ENCODE measurements around the gene CSF1R.

The CSF1R gene

GRCh38 chr5:150120617-150121447 lies 34.5 kb upstream of the CSF1R start:
- no peak for DNase-seq

DNA sequence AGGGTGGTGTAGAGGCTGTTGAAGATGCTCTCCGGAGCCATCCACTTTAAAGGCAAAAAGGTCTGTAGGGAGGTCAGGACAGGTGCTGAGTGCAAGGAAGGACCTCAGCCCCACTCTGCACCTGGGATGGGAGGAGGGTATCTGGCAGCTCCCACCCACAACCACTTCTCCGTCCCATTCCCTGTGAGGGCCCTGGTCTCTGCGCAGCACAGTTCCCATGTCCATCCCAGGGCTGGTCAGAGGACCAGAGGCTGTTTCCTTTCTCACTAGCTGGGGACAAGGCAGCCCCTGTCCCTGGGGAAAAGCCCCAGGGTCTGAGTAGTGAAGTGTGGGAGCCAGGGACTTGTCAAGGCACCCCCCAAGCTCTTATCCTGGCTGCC lies 33.7 kb upstream of the CSF1R start:
- no peak for DNase-seq

- no peak for DNase-seq
These were observed 33.2 kb upstream of the CSF1R start for GRCh38 chr5:150119421-150120061.

- DNase-seq, result no peak
These were observed 32.3 kb upstream of the CSF1R start for GRCh38 chr5:150118561-150119229.

DNA sequence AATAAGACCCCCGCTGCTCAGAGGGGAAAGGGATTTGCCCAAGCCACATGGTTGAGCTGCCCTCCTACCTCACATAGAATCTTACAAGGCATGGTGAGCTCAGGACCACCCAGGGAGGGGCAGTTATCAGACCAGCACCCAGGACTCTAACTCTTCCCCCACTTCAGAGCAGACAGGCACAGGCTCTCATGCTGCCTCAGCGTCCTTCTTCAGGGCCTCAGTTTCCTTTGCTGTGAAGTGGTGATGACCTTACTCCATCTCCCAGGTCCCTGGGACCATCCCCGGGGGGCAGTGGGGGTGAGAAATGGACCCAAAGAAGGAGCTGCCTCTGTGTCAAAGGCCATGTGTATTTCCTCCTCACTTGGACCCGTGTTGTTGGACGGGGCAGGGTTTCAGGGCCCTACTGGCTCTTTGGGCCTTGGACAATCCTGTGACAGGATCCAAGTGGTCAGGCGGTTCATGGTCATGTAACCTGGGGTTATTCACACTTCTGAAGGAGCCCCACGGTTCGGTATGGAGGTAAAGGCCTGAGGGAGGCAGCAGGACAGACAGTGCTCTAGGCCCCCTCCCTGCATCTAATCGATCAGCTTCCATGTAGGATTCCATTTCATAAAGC lies 31.7 kb upstream of the CSF1R start:
- DNase-seq, result no peak

- DNase-seq, result no peak
These were observed 30.5 kb upstream of the CSF1R start for GRCh38 chr5:150116667-150117400.

- DNase-seq, result no peak
These were observed 28.5 kb upstream of the CSF1R start for GRCh38 chr5:150114773-150115408.

- no peak for DNase-seq
These were observed 27.8 kb upstream of the CSF1R start for GRCh38 chr5:150114102-150114641.

DNA sequence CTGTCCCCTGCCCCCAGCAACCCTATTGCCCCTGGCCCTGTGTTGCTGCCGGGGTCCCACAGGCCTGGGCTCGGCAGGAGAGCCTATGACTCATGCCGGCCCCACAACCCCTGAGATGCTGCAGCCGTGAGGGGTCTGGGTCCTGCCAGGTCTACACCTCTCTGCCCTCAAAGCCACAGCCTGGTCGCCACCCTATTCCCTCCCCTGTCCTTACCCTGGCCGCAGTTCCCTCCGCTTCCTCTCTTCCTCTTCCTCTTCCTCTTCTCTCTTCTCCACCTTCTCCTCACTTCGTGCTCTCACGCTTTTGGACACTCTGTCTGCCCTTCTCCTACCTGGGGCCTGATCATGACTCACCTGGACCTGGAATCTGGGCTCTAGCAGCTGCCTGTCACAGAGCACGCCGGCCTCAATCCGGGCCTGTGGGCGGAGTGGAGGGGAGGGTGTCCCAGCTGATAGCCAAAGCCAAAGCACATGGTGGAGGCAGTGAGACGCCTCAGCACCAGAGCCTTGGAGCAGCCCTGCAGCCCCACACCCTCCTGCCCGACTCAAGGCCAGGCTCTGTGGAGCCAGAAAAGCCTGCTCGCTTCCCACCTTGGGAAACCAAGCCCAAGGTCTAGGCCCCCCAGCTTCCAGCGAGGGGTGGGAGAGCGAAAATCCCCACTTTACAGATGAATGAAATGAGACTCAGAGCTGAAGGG lies 26.8 kb upstream of the CSF1R start:
- no peak for DNase-seq

DNA sequence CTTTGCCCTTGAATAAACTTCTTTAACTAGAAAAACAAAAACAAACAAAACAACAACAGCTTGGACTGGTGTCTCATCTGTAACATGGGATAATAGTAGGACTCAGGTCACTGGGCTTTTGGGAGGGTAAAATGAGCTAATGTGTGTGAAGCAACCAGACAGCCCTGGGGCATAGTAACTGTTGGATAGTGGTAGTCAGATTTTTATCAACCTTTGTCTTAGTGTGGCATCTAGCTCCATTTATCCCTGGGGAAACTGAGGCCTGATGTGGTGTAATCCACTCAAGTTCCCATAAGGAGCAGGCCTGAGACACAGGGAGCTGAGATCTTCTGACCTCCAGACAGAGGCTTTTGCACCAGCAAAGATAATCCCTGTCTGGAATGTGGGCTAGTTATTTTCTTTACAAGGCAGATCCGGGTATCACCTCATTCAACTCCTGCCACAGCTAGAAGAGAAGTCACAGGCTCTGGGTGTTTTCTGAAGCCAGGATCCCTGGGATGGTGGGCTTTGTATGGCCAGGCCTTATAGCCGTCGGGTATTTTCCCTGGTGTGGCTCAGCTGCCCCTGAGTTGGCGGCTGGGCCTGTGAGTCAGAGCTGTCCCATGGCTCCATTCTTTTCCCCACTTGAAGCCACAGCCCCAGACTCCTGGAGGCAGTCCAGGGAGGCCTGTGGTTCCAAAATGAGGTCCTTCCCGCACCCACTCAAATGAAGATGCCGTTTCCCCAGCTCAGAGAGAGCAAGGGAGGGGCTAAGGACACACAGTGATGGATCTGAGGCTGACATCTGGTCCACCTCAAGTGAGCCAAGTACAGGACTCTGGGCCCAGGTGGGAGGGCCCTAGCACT lies 26.1 kb upstream of the CSF1R start:
- DNase-seq, result no peak

- DNase-seq, result no peak
These were observed 24.8 kb upstream of the CSF1R start for GRCh38 chr5:150111122-150111521.

DNA sequence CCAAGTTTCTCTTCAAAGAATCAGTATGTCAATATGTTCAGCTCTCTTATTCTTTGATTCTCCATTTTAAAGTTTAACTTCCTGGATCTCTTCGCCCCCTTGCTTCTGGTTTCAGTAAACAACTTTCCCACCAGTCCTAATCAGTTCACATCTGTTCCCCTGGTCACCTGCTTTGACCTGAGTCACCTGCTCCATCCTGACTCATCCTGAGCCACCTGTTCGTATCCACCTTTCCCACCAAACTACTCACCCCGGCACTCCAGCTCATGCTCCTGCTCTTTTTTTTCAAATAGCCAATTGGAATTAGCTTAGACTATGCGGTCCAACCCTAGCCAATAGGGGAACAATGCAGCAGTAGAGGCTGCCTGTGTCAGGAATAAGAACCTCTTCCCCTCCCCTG lies 23.6 kb upstream of the CSF1R start:
- no peak for DNase-seq

- no peak for DNase-seq
These were observed 22.6 kb upstream of the CSF1R start for GRCh38 chr5:150108711-150109514.

GRCh38 chr5:150107909-150108447 lies 21.6 kb upstream of the CSF1R start:
- DNase-seq, result no peak

DNA sequence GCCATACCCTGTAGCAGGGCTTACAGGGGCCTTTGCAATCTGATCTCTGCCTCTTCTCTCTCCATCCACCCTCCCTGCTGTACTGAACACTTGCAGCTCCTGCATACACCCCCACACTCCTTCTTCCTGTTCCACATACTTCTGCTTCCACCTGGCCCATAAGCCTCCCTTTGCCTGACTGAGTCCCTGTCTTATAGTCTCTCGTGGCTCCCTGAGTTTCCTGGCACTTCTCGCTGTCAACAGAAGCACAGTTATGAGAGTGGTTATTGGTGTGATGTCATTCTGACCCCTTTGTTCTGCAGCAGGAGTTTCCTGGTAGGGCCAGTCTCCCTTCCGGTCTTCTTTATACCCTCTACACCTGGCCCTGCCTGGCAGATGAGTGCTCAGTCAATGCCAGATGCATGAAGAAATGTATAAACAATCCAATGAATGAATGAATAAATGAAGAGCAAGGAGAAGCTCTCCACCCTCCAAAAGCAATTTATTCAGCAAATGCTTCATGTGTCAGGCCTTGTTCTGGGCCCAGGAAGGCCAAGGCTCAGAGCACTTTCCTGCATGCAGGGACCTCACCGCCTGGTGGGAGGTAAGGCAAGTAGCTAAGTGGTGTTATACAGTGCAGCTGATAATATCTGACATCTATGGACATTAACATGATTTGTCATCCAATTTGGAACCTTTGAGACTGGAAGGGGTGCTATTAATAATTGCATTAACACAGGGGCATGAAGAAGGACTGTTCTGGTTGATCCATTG lies 20.5 kb upstream of the CSF1R start:
- no peak for DNase-seq

DNA sequence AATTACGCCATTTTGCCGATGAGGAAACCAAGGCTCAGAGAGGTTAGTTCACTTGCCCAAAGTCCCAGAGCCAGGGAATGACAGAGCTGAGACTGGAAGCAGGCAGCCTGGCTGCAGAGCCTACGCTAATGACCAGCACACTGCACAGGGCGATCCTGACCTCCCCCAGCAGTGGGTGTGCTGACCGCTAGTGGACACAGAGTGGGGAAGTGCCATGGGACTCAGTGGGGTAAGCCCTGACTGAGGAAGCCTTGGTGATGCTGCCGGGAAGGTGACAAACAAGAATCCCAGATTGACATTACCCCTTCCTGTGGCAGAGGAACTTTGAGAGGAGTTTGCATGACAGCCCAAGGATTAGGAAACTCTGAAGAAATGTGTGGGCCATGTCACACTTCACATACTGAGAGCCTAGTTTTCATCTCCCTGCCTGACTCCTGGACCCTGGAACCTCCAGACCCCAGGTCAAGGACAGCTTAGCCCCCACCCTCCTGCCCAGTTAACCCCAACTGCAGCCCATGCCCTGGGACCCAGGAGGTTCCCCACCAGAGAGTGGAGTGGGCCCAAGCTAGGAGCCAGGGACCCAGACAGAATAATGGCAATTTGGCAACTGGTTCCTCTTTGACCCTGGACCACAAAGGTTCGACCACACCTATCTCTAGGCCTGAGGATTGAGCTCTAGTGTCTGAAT lies 19.7 kb upstream of the CSF1R start:
- DNase-seq, result no peak

GRCh38 chr5:150104550-150104870 lies 18.2 kb upstream of the CSF1R start:
- DNase-seq, result no peak
